ENCODE measurements around the gene HOMER1. TPM values are rescaled to one million over a fixed set of nuclear protein-coding genes. Genes with fewer than 3 reads are reported as not detected.
"Not testable (repeated sequence)": the region's sequence is repeated elsewhere in the genome, so short reads cannot be mapped to it uniquely, and the experiment has no call there.

Gene HOMER1
- total RNA-seq, 1 donor from 2014 or later: 5.8 TPM

DNA sequence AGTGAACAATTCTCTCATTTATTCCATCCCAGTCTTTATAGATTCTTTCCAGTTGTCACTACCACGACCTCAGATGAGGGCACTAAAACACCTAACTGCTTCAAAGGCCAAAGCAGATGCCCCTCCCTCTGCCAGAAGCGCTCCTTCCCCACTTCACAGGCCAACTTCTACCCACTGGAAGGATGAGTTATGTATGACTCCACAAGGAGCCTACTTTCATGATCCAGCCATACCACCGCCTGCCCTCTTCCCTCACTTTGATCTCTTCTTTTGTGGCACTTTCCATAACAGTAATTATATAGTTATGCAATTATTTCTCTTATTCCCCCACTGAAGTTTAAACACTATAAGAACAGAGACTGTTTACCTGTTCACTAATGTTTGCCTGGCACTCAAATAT, 93.7 kb downstream of the HOMER1 start:
- no peak for DNase-seq (ENCODE audit: low read depth in 2 of 2)

DNA sequence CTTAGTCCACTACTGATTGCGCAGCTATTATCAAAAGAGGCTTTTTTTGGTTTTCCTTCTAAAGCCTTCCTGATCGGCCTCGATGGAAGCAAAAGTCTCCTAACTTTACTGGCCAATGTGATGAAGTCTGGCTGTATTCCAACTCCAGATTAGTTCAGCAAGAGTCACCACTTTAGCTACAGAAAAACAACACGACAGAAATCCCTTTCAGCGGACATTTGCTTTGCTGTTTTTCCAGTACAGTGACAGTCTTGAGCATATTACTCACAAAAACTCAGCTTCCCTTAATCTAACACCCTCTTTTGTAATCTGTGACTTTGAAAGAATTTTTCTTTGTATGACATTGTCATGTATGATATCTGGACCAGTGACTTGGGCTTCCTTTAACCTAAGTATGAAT, 95.7 kb downstream of the HOMER1 start:
- no peak for DNase-seq (ENCODE audit: low read depth in 2 of 2)

DNA sequence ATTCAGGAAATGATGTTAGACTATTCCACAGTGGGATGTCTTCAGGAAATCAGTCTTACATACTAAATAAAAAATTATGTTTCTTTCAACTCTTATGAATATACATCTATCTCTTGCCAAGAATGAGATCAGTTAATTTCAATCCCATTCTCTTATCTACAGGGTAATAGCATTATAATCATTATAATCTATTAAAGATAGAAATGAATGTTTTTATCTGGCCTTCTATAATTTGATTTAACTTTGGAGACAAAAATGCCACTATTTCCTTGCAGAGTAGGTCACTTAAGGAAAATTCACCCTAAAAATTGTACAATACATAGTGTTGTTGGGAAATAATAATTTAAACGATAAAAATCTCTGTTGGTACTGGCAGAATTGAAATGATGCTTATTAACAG, 96.4 kb downstream of the HOMER1 start:
- no peak for DNase-seq (ENCODE audit: low read depth in 2 of 2)

DNA sequence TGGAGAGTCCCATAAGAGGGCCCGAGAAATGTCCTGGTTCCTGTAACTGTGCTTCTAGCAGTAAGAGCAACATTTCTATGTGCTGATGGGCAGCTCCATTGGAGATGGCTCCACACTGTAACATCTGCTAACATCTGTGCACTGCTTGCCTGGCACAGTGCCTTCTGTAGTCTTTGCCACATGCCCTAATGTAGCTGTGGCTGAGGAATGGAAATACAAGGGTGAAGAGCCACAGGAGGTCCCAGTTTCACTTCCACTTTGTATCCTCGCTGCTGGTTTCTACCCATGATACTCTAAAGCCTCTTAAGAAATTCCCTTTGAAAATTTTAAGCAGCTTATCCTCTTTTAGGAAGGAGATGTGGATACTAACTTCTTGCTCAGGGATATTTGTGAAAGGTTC, 97.4 kb downstream of the HOMER1 start:
- DNase-seq (ENCODE audit: low read depth in 2 of 2): no peak

DNA sequence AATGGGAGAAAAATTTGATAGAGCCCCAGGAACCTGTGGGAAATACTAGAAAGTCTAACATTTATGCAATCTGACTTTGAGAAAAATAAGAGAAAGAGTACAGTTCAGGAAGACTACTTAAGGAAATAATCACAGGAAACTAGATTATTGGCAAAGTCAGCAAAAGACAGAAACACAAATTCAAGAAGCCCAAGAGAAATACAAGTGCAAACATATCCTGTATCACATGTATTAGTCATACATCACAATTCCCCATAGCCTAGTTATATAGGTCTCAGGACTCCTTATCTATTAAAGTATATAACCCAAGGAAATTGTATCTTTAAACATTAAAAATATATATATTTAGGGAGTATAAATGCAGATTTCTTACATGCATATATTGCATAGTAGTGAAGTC, 100.8 kb downstream of the HOMER1 start:
- DNase-seq (ENCODE audit: low read depth in 2 of 2): peak in 1 of 2 donors; percentile 13

DNA sequence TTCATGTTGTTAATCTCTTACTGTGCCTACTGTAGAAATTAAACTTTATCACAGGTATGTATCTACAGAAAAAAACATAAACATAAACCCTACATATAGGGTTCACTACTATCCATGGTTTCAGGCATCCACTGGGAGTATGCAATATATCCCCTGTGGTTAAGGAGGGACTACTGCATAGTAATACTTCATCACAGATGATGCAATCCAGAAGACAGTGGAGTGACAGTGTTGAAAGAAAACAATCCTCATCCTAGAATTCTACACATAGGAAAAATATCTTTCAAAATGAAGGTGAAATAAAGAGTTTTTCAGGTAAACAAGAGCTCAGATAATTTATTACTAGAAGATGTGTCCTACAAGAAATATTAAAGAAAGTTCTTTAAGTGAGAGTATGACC, 105.9 kb downstream of the HOMER1 start:
- DNase-seq (ENCODE audit: low read depth in 2 of 2): no peak

DNA sequence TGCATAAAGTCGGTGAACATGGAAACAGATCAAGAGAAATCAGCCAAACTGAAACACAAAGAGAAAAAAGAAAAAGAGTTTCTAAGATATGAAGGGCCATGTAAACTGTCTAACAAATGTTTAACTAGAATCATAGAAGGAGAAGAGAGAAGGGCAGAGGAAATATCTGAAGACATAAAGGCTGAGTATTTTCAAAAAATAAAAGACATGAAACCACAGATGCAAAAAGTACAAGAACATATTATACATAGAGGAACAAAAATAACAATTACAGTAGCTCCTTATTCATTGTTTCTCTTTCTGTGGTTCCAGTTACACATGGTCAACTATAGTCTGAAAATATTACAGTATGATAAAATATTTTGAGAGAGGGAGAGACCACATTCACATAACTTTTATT, 106.3 kb downstream of the HOMER1 start:
- DNase-seq (ENCODE audit: low read depth in 2 of 2): no peak

DNA sequence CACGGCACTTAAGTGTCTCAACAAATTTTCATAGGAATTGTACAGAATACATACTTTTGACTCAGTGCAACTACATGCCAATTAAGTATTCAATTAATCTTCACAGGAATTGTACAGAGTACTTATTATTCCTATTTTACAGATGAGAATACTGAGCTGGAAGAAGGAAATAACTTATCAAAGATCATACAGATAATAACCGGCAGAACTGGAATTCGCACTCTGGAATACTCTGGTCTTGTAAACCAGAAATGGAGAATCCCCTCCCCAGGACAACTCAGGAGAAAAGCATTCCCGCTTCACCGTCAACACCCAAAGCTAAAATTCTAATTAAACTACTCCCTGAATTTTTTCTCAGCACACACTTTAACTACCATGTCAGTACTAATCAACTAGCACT, 112.7 kb downstream of the HOMER1 start:
- no peak for DNase-seq (ENCODE audit: low read depth in 2 of 2)

DNA sequence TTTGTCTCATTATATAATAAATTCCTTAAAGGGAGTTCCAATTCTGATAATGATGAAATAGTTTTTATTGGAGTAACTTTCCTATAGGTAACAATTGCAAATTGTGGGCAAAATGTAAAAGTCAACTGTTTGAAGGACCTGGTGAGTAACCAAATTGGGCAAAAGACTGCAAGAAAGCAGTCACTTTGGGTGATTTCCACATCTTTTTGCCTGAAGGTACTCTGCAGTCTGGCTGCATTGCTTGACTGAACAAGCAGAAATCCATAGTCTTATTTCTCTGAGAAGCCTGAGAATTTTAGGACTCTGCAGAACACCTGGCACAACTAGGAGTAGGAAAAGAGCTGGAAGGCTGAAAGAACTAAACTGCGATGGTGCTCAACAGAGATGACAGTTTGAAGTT, 114.9 kb downstream of the HOMER1 start:
- DNase-seq (ENCODE audit: low read depth in 2 of 2): no peak

DNA sequence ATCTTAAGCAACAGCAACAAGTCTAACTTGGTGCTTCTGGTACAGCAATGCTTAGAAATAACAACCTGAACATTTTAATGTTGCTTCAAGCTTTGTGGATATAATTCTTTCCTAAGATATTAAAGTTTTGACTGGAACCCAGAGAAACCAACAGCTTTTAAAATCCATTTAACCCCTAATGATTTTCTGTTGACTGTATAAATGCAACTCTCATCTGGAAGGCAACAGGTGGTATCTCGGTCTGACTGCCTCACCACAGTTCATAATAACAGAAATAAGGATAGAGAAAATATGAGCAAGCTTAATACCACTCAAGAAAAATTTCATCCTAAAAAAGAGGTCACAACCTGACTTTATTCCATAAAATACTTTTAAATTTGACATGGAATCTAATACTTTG, 116.9 kb downstream of the HOMER1 start:
- DNase-seq (ENCODE audit: low read depth in 2 of 2): no peak

DNA sequence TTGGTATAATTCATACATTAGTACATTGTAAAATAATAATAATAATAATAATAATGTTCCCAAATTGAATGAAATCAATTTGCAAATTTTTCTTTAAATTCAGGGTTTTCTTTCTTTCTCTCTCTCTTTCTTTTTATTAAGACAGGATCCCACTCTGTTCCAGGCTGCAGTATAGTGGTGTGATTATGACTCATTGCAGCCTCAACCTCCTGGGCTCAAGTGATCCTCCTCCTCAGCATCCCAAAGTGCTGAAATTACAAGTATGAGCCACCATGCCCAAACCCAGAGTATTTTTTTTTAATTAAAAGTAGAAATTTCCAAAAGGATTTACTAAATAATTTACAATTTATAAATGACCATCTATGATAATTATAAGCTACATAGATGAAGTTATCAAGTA, 117.7 kb downstream of the HOMER1 start:
- DNase-seq (ENCODE audit: low read depth in 2 of 2): no peak

DNA sequence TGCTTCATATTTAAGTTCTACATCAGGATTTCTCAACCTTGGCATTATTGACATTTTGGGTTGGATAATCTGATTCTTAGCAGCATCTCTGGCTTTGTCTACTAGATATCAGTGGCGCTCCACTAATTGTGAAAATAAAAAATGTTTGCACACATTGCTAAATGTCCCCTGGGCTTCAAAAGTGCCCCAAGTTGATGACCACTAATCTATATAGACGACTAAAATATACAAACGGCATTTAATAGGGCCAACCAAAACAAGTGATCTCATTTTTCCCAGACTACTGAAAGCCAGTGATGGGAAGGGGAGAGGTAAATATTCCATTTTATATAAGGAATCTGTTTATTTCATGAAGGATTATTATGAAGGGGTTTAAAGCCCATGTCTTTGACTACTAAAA, 118.6 kb downstream of the HOMER1 start:
- DNase-seq (ENCODE audit: low read depth in 2 of 2): no peak

DNA sequence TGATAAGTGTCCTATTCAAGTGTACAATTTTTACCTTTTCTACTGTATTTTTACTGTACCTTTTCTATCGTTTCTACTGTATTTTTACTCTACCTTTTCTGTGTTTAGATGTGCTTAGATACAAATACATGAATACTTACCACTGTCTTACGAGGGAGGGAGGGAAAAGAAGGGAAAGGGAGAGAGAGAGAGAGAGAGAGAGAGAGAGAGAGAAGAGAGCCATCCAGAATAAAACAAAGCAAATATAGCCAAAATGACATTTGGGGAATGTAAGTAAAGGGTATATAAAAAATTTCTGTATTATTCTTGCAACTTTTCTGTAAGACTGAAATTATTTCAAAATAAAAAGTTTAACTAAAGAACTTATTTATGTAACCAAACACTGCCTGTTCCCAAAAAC, 121.2 kb downstream of the HOMER1 start:
- no peak for DNase-seq (ENCODE audit: low read depth in 2 of 2)

DNA sequence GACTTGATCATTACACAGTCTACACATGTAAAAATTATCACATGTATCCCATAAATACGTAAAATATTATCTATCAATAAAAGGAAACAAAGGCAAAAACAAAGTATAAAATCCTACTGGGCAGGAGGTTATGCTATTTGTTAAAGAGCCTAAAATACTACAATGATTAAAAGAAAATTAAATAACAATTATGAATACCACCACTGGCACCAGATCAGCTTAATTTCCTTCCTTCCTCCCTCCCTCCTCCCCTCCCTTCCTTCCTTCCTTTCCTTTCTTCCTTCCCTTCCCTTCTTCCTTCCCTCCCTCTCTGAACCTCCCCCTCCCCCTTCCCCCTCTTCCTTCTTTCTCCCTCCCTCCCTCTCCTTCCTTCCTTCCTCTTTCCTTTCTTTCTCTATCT, 127.3 kb downstream of the HOMER1 start:
- no peak for DNase-seq (ENCODE audit: low read depth in 2 of 2)

DNA sequence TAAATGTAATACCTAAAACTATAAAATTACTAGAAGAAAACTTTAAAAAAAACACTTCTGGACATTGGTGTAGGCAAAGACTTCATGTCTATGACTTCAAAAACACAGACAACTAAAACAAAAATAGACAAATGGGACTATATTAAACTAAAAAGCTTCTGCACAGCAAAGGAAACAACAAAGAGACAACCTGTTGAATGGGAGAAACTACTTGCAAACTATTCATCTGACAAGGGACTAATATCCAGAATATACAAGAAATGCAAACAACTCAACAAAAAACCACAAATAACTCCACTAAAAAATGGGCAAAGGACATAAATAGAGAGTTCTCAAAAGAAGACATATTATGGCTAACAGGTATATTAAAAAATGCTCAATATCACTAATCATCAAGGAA, 128.8 kb downstream of the HOMER1 start:
- DNase-seq (ENCODE audit: low read depth in 2 of 2): not testable (repeated sequence)

DNA sequence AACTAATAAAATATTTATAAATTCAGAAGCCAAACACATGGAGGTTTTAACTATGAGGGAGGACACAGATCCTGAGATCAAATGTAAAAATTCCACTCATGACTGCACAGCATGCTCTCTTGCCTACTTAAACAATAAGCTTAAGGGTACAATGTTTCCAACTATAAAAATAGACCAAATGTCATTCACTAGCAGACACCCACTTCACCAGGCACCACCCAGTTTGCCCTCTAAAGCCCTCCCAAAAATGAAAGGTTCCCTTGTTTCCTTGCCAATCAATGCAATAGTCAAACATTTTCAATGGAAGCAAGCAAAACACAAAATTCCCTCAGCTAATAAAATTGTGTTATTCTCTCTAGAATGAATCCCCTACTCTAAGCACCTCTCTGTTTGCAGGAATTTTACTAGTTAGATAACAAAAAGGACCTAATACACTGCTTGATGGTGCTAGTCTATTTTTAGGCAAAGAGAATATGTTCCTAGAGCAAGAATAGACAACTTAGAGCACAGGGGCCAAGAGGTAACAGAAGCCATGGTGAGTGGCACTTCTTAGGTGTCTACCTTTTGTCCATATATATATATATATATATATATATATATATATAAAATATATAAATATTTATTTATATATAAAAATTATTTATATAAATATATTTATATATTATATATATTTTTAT, 135.3 kb downstream of the HOMER1 start:
- no peak for DNase-seq (ENCODE audit: low read depth in 2 of 2)

DNA sequence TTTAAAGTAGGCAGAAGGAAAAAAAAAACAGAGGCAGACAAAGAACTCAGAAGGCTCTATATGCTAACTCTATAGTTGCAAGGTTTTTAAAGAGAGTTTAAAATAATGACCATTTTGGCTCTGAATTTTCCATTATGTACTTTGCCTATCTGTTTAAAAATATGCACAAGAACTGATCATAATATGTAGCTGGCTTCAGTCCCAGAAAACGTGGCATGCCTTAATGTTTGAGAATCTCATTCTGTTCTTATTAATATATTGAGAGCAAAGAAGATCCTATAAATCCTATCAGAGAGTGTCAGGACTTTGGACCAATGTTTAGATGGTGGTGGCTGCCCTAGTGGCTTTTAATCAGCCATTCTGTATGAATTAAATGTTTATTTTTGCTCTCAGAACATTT, 156.5 kb downstream of the HOMER1 start:
- DNase-seq (ENCODE audit: low read depth in 2 of 2): no peak

DNA sequence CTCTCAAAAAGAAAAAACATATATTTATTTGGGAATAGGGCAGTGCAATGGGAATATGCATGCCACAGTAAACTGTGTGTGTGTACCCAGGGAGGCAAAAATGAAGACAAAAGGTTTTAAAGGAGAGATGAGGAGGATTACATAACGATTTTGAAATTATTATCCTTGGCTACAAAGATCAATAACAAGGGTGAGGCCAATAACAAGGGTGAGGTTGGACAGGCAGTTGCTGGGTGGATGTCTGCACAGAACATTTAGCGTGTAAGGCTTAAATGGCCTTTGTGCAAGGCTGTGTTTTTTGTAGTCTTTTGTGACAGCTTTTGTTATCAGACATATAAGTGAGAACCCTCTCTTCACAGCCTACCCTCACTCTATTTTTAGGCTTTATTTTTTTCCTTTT, 164.1 kb downstream of the HOMER1 start:
- no peak for DNase-seq (ENCODE audit: low read depth in 2 of 2)

DNA sequence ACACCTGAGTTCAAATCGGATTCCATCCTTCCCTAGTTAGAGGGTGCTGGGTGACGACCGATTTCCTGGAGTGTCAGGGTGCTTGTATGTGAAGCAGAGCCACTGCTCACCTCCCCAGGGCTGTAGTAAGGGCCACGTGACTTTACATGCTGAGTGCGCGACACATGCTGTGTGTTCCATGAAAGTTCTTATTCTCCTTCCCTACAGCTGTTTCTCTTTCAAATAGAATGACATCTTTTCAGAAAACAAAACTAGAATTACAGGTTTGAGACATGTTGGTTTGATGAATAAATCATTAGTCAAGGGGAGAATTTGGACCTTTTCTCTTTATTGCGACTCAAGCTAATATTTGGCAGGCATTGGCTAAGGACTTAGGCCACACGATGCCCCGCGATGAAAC, 164.9 kb downstream of the HOMER1 start:
- no peak for DNase-seq (ENCODE audit: low read depth in 2 of 2)

DNA sequence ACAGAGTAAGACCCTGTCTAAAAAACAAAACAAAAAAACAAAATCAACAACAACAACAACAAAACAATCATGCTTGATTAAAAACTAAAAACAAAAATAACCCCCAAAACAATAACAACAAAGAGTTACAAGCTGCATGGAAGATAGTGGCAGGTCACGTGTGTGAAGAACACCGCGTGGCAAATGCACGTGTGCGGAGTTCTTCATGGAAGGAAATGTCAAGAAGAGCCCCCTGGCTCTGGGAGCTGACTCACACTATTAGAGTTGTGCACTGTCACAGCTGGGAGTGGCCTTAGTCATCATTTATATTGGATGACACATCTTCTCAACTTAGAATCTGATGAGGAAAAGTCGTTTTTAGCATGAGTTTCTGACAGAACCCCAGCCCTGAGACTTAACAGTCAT, 167.5 kb downstream of the HOMER1 start:
- no peak for DNase-seq (ENCODE audit: low read depth in 2 of 2)

DNA sequence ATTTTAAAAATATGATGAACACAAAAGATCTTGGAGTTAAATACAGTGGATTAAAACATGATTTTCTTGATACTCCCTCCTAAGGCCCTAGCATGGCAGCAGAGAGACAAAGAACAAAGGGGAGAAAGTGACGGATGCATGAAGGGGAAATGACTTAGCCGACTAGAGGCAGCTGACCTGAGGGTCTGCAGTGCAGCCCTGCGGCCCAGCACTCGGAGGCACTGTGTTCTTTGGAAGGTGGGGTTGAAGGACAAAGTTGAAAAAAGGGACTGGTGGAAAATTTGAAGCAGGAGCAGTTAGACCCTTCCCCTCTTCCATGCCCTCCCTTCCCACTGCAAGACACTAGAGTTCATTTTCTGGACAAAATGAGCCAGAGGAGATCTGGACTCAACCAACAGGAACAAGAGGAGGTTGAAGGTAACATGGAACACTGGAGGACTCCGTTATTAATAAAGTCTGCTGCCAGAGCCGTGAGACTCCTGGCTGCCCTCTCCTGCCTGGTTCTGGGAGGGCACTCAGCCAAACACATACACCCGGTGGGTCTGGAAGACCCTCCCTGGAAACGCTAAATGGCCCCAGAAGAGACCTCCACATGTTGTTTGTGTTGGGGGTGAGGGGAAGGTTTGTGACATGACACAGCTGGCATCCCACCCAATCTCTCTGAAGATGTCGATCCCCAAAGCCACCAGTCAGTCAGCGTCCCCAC, 179.9 kb downstream of the HOMER1 start:
- DNase-seq (ENCODE audit: low read depth in 2 of 2): no peak

DNA sequence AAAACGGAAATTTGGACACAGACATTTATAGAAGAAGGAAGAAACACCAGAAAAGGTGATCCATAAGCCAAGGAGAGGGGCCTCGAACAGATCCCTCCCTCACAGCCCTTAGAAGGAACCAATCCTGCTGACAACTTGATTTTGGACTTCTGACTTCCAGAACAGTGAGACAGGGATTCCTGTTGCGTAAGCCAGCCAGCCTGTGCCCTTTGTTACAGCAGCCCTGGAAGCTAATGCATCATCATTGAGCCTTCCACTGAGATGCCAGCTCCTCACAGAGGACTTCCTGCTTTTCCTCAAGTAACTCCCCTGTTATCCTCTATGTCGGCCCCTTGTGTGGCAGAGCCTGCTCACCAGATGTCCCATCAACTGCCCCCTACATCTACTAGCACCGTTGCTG, 183.9 kb downstream of the HOMER1 start:
- no peak for DNase-seq (ENCODE audit: low read depth in 2 of 2)

DNA sequence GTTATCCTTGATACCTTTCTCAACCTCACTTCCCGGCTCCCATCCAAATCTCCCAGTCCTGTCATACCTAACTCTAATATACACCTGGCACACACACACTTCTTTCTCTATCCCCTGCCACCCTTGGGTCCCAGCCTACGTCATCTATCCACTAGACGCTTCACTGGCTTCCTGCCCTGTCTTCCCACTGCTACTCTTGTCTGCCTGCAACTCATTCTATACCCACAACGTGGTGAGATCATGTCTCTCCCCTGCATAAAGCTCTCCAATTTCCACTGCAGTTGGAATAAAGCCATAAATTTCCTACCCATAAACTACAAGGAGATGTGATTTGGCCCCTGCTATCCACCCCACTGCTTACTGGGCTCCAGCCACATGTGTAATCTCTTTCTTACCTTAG, 184.5 kb downstream of the HOMER1 start:
- no peak for DNase-seq (ENCODE audit: low read depth in 2 of 2)

Data from dermis microvascular lymphatic vessel endothelial cell (primary cell).